Hepatocyte (in vitro differentiated cells): Measurements from ENCODE around the gene STT3B.

Source experiments
- EZH2 ChIP-seq: fragments of 200-600 bp; sonication (generic); IDR thresholded peaks from 2 replicates; pipeline ENCODE4 v1.6.1; 2016; ENCODE audit warnings: antibody characterized with exemption, mild to moderate bottlenecking, borderline replicate concordance
- EZH2phosphoT487 ChIP-seq: fragments of 200-600 bp; sonication (generic); IDR thresholded peaks from one replicate; pipeline ENCODE4 v1.6.1; 2018; ENCODE audit warnings: antibody characterized with exemption, mild to moderate bottlenecking, low read depth, moderate library complexity; ENCODE audit not compliant: unreplicated experiment, severe bottlenecking
- TF ChIP-seq, protein P1 (sequence below): fragments of 200-600 bp; sonication (generic); IDR thresholded peaks from 2 replicates; pipeline ENCODE4 v1.5.1; 2016; ENCODE audit warnings: antibody characterized with exemption, mild to moderate bottlenecking; ENCODE audit not compliant: poor library complexity

- TF ChIP-seq EZH2 (no peak), EZH2phosphoT487 (no peak)
- TF ChIP-seq, protein P1, sequence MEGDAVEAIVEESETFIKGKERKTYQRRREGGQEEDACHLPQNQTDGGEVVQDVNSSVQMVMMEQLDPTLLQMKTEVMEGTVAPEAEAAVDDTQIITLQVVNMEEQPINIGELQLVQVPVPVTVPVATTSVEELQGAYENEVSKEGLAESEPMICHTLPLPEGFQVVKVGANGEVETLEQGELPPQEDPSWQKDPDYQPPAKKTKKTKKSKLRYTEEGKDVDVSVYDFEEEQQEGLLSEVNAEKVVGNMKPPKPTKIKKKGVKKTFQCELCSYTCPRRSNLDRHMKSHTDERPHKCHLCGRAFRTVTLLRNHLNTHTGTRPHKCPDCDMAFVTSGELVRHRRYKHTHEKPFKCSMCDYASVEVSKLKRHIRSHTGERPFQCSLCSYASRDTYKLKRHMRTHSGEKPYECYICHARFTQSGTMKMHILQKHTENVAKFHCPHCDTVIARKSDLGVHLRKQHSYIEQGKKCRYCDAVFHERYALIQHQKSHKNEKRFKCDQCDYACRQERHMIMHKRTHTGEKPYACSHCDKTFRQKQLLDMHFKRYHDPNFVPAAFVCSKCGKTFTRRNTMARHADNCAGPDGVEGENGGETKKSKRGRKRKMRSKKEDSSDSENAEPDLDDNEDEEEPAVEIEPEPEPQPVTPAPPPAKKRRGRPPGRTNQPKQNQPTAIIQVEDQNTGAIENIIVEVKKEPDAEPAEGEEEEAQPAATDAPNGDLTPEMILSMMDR = no peak
Observed at GRCh38 chr3:31552103-31552502, 19.4 kb downstream of the STT3B start.
